Nephron progenitor cell (in vitro differentiated cells): ENCODE data around the gene ADIPOR1.

Experiments
- DNase-seq: peaks from one replicate; pipeline ENCODE4 v3.0.0; 2021
- H3K27ac Mint-ChIP-seq: 2 replicates; pipeline ENCODE4 v1.8.0; 2021; ENCODE audit warnings: mild to moderate bottlenecking, moderate library complexity, mixed read lengths
- H3K27me3 Mint-ChIP-seq: 2 replicates; pipeline ENCODE4 v1.8.0; 2021; ENCODE audit warnings: mild to moderate bottlenecking, low read depth, mixed read lengths; ENCODE audit not compliant: poor library complexity
- H3K36me3 Mint-ChIP-seq: 2 replicates; pipeline ENCODE4 v1.8.0; 2021; ENCODE audit warnings: low read depth, mixed read lengths
- H3K4me1 Mint-ChIP-seq: 2 replicates; pipeline ENCODE4 v1.8.0; 2021; ENCODE audit warnings: mixed read lengths
- H3K4me3 Mint-ChIP-seq: 2 replicates; pipeline ENCODE4 v1.8.0; 2021; ENCODE audit warnings: mild to moderate bottlenecking, moderate library complexity, mixed read lengths
- H3K9me3 Mint-ChIP-seq: 2 replicates; pipeline ENCODE4 v1.8.0; 2021; ENCODE audit warnings: mild to moderate bottlenecking, moderate library complexity, mixed read lengths
- TF ChIP-seq, protein P1 (sequence below): fragments of 200-600 bp; sonication (generic); IDR thresholded peaks from 2 replicates; pipeline ENCODE4 v1.5.0; 2021; ENCODE audit warnings: antibody characterized with exemption

The ADIPOR1 gene

DNA sequence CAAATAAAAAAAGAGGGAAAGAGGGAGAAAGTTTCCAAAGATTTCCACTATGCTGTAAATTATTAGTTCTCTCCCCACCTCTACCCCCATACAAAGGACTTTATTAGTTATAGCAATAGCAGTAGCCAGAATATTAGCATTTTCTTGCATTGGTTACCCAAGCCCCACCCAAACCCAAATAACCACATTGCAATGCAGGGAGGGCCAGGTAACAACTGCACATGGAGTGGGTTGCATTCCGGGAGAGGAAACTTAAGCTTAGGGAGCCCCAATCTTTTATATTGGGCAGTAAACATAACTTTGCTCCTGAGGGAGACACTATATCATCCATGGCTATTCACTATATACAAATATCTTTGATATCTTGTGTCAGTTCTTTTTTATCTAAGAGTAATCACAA lies 6.0 kb downstream of the ADIPOR1 start:
- Mint-ChIP-seq H3K36me3 (peaks cover 22% of the 10 kb centered on the region), H3K9me3 (no peaks in the 10 kb centered on the region), H3K27ac (no peak overlapping the region), H3K27me3 (no peaks in the 10 kb centered on the region), H3K4me1 (peaks cover 12% of the 10 kb centered on the region), H3K4me3 (no peak overlapping the region)
- no peak for DNase-seq
- TF ChIP-seq, protein P1, sequence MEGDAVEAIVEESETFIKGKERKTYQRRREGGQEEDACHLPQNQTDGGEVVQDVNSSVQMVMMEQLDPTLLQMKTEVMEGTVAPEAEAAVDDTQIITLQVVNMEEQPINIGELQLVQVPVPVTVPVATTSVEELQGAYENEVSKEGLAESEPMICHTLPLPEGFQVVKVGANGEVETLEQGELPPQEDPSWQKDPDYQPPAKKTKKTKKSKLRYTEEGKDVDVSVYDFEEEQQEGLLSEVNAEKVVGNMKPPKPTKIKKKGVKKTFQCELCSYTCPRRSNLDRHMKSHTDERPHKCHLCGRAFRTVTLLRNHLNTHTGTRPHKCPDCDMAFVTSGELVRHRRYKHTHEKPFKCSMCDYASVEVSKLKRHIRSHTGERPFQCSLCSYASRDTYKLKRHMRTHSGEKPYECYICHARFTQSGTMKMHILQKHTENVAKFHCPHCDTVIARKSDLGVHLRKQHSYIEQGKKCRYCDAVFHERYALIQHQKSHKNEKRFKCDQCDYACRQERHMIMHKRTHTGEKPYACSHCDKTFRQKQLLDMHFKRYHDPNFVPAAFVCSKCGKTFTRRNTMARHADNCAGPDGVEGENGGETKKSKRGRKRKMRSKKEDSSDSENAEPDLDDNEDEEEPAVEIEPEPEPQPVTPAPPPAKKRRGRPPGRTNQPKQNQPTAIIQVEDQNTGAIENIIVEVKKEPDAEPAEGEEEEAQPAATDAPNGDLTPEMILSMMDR, result no peak

DNA sequence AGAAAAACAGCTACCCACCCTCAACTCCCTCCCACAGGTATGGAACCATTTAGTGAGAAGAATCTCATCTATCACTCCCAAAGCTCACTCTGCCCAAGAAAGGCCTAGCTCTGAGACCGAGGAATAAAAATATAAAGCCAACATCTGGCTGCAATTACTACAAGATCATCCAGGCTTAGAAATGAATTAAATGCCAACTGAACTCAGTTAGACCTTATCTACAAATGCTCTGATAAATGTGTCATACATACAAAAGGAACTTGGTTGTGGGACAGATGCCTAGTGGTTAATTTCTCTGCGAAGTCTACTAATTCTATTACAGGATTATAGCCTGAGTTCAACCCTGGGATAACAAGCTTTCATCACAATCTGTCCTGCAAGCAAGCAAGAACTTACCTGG lies 6.7 kb downstream of the ADIPOR1 start:
- H3K4me1 Mint-ChIP-seq, result peaks cover 6% of the 10 kb centered on the region
- no peak overlapping the region for H3K4me3 Mint-ChIP-seq
- no peaks in the 10 kb centered on the region for H3K9me3 Mint-ChIP-seq
- no peak for DNase-seq
- no peaks in the 10 kb centered on the region for H3K27me3 Mint-ChIP-seq
- no peak overlapping the region for H3K27ac Mint-ChIP-seq
- H3K36me3 Mint-ChIP-seq, result peaks cover 25% of the 10 kb centered on the region
- TF ChIP-seq, protein P1, result no peak

DNA sequence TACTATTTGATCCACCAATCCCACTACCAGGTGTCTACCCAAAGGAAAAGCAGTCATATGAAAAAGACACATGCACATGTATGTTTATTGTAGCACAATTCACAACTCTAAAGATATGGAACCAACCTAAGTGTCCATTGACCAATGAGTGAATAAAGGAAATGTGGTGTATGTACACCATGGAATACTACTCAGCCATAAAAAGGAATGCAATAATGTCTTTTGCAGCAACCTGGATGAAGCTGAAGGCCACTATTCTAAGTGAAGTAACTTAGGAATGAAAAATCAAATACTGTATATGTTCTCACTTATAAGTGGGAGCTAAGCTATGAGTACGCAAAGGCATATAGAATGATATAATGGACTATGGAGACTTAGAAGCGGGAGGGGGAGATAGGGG lies 12.6 kb downstream of the ADIPOR1 start:
- H3K4me1 Mint-ChIP-seq, result no peaks in the 10 kb centered on the region
- no peak overlapping the region for H3K27ac Mint-ChIP-seq
- no peaks in the 10 kb centered on the region for H3K27me3 Mint-ChIP-seq
- no peak overlapping the region for H3K4me3 Mint-ChIP-seq
- no peak for DNase-seq
- H3K36me3 Mint-ChIP-seq, result peaks cover 65% of the 10 kb centered on the region
- no peaks in the 10 kb centered on the region for H3K9me3 Mint-ChIP-seq
- TF ChIP-seq, protein P1, result no peak

DNA sequence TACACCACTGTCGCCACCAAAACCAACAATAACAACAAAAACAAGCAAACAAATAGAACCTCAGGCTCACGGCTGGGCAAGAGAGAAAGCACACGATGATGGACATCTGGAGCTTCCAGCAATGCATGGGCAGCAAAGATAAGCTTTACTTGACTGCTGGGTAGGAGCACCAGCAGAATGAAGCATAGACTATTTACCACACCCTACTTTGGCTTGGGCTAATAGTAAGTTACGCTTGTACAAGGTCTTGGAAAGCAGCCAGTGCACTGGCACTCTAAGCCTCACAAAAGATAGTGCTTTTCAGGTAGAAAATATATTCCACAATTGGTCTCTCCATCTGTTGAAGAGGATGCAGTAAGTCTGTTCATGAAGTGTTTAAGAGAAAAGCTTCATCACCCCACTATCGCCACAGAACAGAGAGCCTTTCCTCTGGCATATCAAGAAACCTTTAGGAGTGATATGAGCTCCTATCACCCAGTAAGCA lies 13.6 kb downstream of the ADIPOR1 start:
- H3K36me3 Mint-ChIP-seq, result peaks cover 62% of the 10 kb centered on the region
- H3K27ac Mint-ChIP-seq, result no peak overlapping the region
- no peaks in the 10 kb centered on the region for H3K9me3 Mint-ChIP-seq
- H3K4me3 Mint-ChIP-seq, result no peak overlapping the region
- no peak for DNase-seq
- TF ChIP-seq, protein P1, result no peak
- no peaks in the 10 kb centered on the region for H3K4me1 Mint-ChIP-seq
- no peaks in the 10 kb centered on the region for H3K27me3 Mint-ChIP-seq

DNA sequence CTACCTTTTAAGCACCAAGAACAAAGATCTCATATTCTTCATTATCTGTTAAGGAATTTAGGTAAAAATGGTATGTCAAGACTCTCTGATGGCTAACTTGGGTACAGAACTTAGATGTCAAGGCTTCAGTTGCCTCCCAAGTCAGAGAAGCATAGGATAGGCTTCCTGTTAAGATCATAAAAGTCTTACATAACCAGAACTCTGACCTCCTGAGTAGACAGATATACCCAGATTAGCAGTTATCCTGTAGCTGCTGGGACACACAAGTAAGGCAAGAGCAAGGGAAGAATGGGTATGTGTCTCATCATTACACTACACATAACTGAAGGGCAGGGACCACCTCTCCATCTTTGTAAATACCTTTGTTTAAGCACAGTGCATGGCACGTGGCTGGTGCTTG lies 15.7 kb downstream of the ADIPOR1 start:
- DNase-seq, result no peak
- Mint-ChIP-seq H3K27ac (no peak overlapping the region), H3K27me3 (no peaks in the 10 kb centered on the region), H3K9me3 (no peaks in the 10 kb centered on the region), H3K4me3 (no peak overlapping the region), H3K36me3 (peaks cover 50% of the 10 kb centered on the region), H3K4me1 (no peaks in the 10 kb centered on the region)
- TF ChIP-seq, protein P1, result no peak

DNA sequence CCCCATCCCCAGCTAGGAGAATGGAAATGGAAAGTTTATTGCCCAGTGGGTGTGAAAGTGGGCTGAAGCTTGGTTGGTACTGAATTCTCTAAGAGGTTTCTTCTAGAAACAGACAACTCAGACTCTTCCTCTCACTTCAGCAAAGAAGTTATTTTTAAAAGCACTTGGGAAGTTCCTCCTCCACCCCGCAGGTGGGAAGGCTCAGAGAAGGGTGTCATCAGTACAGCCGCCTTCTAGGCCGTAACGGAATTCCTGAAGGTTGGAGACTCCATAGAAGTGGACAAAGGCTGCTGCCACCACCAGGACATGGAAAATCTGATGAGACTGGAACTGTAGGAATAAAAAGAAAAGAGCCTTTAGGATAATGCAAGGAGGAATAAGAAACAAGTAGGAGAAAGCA lies 16.7 kb downstream of the ADIPOR1 start:
- no peaks in the 10 kb centered on the region for H3K4me1 Mint-ChIP-seq
- no peak overlapping the region for H3K4me3 Mint-ChIP-seq
- peaks cover 45% of the 10 kb centered on the region for H3K36me3 Mint-ChIP-seq
- H3K9me3 Mint-ChIP-seq, result no peaks in the 10 kb centered on the region
- no peak for DNase-seq
- peak overlapping the region; percentile 77 for H3K27ac Mint-ChIP-seq
- H3K27me3 Mint-ChIP-seq, result no peaks in the 10 kb centered on the region
- TF ChIP-seq, protein P1, result no peak
